ENCODE data around the gene INTS11.

Gene INTS11

GRCh38 chr1:1340185-1340584, 15.7 kb upstream of the INTS11 start (continued):
- 0 out of 2 replicates have a peak, but pooled peaks have one; percentile 34 for TF ChIP-seq KLF8 (tag by site-specific recombination; IDR thresholded peaks at IDR 0.05)
- peak; percentile 75 for TF ChIP-seq KLF1 (tag by site-specific recombination; IDR thresholded peaks at IDR 0.05)
- TF ChIP-seq TRIM28 (IDR thresholded peaks at IDR 0.05; ENCODE audit: borderline replicate concordance, low read length) = no peak
- no peak for TF ChIP-seq ZSCAN30 (tag by site-specific recombination; IDR thresholded peaks at IDR 0.05)
- TF ChIP-seq ZNF701 (tag by site-specific recombination; IDR thresholded peaks at IDR 0.05) = no peak
- TF ChIP-seq, protein P1, sequence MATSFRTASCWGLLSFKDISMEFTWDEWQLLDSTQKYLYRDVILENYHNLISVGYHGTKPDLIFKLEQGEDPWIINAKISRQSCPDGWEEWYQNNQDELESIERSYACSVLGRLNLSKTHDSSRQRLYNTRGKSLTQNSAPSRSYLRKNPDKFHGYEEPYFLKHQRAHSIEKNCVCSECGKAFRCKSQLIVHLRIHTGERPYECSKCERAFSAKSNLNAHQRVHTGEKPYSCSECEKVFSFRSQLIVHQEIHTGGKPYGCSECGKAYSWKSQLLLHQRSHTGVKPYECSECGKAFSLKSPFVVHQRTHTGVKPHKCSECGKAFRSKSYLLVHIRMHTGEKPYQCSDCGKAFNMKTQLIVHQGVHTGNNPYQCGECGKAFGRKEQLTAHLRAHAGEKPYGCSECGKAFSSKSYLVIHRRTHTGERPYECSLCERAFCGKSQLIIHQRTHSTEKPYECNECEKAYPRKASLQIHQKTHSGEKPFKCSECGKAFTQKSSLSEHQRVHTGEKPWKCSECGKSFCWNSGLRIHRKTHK (tag by site-specific recombination; IDR thresholded peaks at IDR 0.05) = no peak
- no peak for TF ChIP-seq ZNF48 (tag by site-specific recombination; IDR thresholded peaks at IDR 0.05)
- no peak for TF ChIP-seq ZNF560 (tag by site-specific recombination; IDR thresholded peaks at IDR 0.05; ENCODE audit: borderline replicate concordance)

DNA sequence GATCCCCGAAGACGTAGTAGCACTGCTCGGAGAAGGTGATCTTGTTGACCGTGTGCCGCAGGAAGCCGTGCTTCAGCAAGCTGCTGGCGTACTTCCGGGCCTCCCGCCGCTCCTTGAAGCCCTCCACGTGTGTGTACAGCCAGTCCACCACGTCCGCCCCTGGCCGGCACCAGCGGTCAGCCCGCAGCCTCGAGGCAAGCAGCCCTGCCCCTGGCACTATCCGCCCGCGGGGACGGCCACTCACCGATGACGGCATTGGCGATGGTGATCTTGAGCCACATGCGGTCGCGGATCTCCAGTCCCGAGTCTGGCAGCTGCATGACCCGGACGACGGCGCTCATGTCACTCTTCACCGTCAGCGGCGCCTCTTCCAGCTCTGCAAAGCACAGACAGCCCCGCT, 13.8 kb upstream of the INTS11 start:
- POLR2A ChIA-PET = interaction anchor here (0.9 to 1.5 kb wide), 2 partner anchors 13 to 20 kb away, joined by 3 to 6 read pairs; no protein-coding TSS in a partner anchor
- Histone ChIP-seq H3K27ac (ENCODE audit: extremely low read depth, low read depth, low read length) (no peak overlapping the region), H3K36me3 (ENCODE audit: control insufficient read depth in 2 of 2, insufficient read depth in 1 of 2, low read length in 2 of 2) (peaks cover 0 to 86% of the 10 kb centered on the region in 2 experiments; a peak in 2 of 3 replicates), H3K9me3 (ENCODE audit: control insufficient read depth, insufficient read depth, low read depth, low read length) (no peaks in the 10 kb centered on the region), H3K4me1 (ENCODE audit: control insufficient read depth, insufficient read depth, low read length) (no peaks in the 10 kb centered on the region), H3K4me3 (ENCODE audit: low read depth, low read length) (no peak overlapping the region)
- 0 out of 2 replicates have a peak, but pooled peaks have one; percentile 30 for TF ChIP-seq BCL11B (tag by site-specific recombination; IDR thresholded peaks at IDR 0.05; ENCODE audit: low read depth)
- TF ChIP-seq ZNF354C (tag by site-specific recombination; IDR thresholded peaks at IDR 0.05; ENCODE audit: borderline replicate concordance, low read depth) = no peak
- TF ChIP-seq ZNF391 (tag by site-specific recombination; IDR thresholded peaks at IDR 0.05; ENCODE audit: borderline replicate concordance, low read depth) = no peak
- no peak for TF ChIP-seq ZNF302 (tag by site-specific recombination; IDR thresholded peaks at IDR 0.05; ENCODE audit: low read depth)
- CTCF ChIA-PET = interaction anchor here (0.6 kb wide), 1 partner anchor 276 kb away, joined by 3 read pairs; no protein-coding TSS in a partner anchor

DNA sequence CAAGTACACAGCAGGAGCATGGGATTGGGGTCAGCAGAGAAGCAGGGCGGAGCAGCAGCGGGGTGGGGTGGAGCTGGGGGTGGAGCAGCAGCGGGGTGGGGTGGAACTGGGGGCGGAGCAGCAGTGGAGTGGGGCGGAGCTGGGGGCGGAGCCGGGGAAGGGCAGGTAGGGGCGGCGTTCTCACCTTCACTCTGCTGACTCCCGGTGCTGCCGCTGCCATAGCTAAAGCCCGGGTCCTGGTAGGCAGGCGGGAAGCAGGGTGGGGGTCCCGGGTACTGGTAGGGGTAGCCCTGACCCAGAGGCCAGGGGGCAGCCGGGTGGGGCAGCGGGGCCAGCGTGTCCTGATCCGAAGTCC, 13.3 kb upstream of the INTS11 start:
- CTCF ChIA-PET = interaction anchor here (0.6 kb wide), 1 partner anchor 277 kb away, joined by 3 read pairs; no protein-coding TSS in a partner anchor
- no peaks in the 10 kb centered on the region for H3K4me1 ChIP-seq (ENCODE audit: control insufficient read depth, insufficient read depth, low read length)
- no peak overlapping the region for H3K27ac ChIP-seq (ENCODE audit: extremely low read depth, low read depth, low read length)
- TF ChIP-seq KLF1 (tag by site-specific recombination; IDR thresholded peaks at IDR 0.05) = peak; percentile 68; the same call in 1 of the 2 replicates
- TF ChIP-seq SP3 (tag by site-specific recombination; IDR thresholded peaks at IDR 0.05) = 0 out of 2 replicates have a peak, but pooled peaks have one; percentile 29
- TF ChIP-seq KLF9 (tag by site-specific recombination; IDR thresholded peaks at IDR 0.05; ENCODE audit: low read depth) = 0 out of 2 replicates have a peak, but pooled peaks have one; percentile 19
- peak; percentile 79 for TF ChIP-seq KLF8 (tag by site-specific recombination; IDR thresholded peaks at IDR 0.05)
- no peak for TF ChIP-seq ZNF660 (tag by site-specific recombination; IDR thresholded peaks at IDR 0.05)
- TF ChIP-seq, protein P2, sequence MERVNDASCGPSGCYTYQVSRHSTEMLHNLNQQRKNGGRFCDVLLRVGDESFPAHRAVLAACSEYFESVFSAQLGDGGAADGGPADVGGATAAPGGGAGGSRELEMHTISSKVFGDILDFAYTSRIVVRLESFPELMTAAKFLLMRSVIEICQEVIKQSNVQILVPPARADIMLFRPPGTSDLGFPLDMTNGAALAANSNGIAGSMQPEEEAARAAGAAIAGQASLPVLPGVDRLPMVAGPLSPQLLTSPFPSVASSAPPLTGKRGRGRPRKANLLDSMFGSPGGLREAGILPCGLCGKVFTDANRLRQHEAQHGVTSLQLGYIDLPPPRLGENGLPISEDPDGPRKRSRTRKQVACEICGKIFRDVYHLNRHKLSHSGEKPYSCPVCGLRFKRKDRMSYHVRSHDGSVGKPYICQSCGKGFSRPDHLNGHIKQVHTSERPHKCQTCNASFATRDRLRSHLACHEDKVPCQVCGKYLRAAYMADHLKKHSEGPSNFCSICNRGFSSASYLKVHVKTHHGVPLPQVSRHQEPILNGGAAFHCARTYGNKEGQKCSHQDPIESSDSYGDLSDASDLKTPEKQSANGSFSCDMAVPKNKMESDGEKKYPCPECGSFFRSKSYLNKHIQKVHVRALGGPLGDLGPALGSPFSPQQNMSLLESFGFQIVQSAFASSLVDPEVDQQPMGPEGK (tag by site-specific recombination; IDR thresholded peaks at IDR 0.05) = 0 out of 2 replicates have a peak, but pooled peaks have one; percentile 20
- no peak for TF ChIP-seq ZSCAN16 (tag by site-specific recombination; IDR thresholded peaks at IDR 0.05)
- H3K9me3 ChIP-seq (ENCODE audit: control insufficient read depth, insufficient read depth, low read depth, low read length) = no peaks in the 10 kb centered on the region
- peaks cover 0 to 85% of the 10 kb centered on the region in 2 experiments; a peak in 2 of 3 replicates for H3K36me3 ChIP-seq (ENCODE audit: control insufficient read depth in 2 of 2, insufficient read depth in 1 of 2, low read length in 2 of 2)
- POLR2A ChIA-PET = interaction anchor here (0.9 to 1.5 kb wide), 2 partner anchors 12 to 19 kb away, joined by 3 to 6 read pairs; no protein-coding TSS in a partner anchor
- H3K4me3 ChIP-seq (ENCODE audit: low read depth, low read length) = no peak overlapping the region

Measured in HEK293 (cell line).